ENCODE results near the gene MSLN. TPM values are rescaled to one million over a fixed set of nuclear protein-coding genes. Genes with fewer than 3 reads are reported as not detected.
A peak's percentile ranks its signal among the peaks of the same experiment; 100 is the strongest.

Gene MSLN
- total and polyA plus RNA-seq, 2 of the 13 experiments (the other 11 are each of a cell fraction or from before 2014, with no cell fraction given) = 2.0 to 2.3 TPM

- H3K4me3 ChIP-seq (replicated peaks in 1 of 3; ENCODE audit: insufficient read depth in 1 of 3, low read depth in 2 of 3, low read length in 3 of 3) = no peak overlapping the region
- no TSS peak for BruUV-seq (replicated peaks)
- in situ Hi-C loops (cut with HindIII; ENCODE audit: extremely low pct_ligation_motif_present, low pct_unique_long_range_greater_than_20kb) = loop anchor here (25.0 kb wide), 1 partner anchor 405 kb away; no protein-coding TSS in a partner anchor
- DNase-seq (ENCODE audit: low spot score) = no peak
- no peak for FAIRE-seq
- peak; percentile 80 for TF ChIP-seq YY1 (IDR thresholded peaks at IDR 0.05; ENCODE audit: insufficient read depth, insufficient replicate concordance, low read depth, low read length)
- TF ChIP-seq IRF9 (CRISPR knock-in tag; IDR thresholded peaks at IDR 0.05; ENCODE audit: borderline replicate concordance) = no peak
- peak; percentile 91 for TF ChIP-seq CREB1 (IDR thresholded peaks at IDR 0.05)
- no peak for TF ChIP-seq CREB1 (CRISPR knock-in tag; IDR thresholded peaks at IDR 0.05)
- TF ChIP-seq GABPB1 (CRISPR knock-in tag; IDR thresholded peaks at IDR 0.05) = peak; percentile 22; the same call in 1 of the 2 replicates
- H3K4me2 ChIP-seq (ENCODE audit: low read depth, low read length) = no peak overlapping the region
- H3K79me2 ChIP-seq (ENCODE audit: insufficient read depth, low read length) = no peaks in the 10 kb centered on the region
- no peak overlapping the region for H3K27ac ChIP-seq (ENCODE audit: extremely low read length, insufficient read depth, low read length)
- H4K20me1 ChIP-seq (ENCODE audit: insufficient read depth, low read length) = no peaks in the 10 kb centered on the region
- H3K36me3 ChIP-seq (replicated peaks in 1 of 2; ENCODE audit: control insufficient read depth in 1 of 2, insufficient read depth in 2 of 2, low read length in 2 of 2) = no peaks in the 10 kb centered on the region
- H3K9me3 ChIP-seq (ENCODE audit: low read length) = no peaks in the 10 kb centered on the region
- H3K9ac ChIP-seq (ENCODE audit: insufficient read depth, low read depth, low read length) = no peak overlapping the region
- POLR2A ChIA-PET = no interaction called here
- peaks cover 30 to 75% of the 10 kb centered on the region in 2 experiments for H3K27me3 ChIP-seq (ENCODE audit: control insufficient read depth in 1 of 2, insufficient read depth in 2 of 2, low read length in 2 of 2)
- H3K4me1 ChIP-seq (ENCODE audit: insufficient read depth, low read length) = no peaks in the 10 kb centered on the region
- CTCF ChIA-PET (ENCODE audit: low intra/inter-chr PET ratio, low total read pairs) = no interaction called here
- 59% methylated on average over 54 of the region's 80 CpGs for WGBS (ENCODE audit: low lambda C conversion rate)
- no peak overlapping the region for H2AFZ ChIP-seq (ENCODE audit: low read length)
- intact Hi-C loops (cut with micrococcal nuclease; ENCODE audit: unreplicated experiment) = no loop called here
- ATAC-seq = no peak
Measured at GRCh38 chr16:807347-808084, 47.0 kb downstream of the MSLN start.

GRCh38 chr16:808085-808386 lies 47.5 kb downstream of the MSLN start:
- Histone ChIP-seq H3K27ac (ENCODE audit: extremely low read length, insufficient read depth, low read length) (no peak overlapping the region), H3K4me2 (ENCODE audit: low read depth, low read length) (no peak overlapping the region), H3K27me3 (ENCODE audit: control insufficient read depth in 1 of 2, insufficient read depth in 2 of 2, low read length in 2 of 2) (peaks cover 28 to 74% of the 10 kb centered on the region in 2 experiments), H3K9ac (ENCODE audit: insufficient read depth, low read depth, low read length) (no peak overlapping the region), H3K9me3 (ENCODE audit: low read length) (no peaks in the 10 kb centered on the region), H2AFZ (ENCODE audit: low read length) (no peak overlapping the region), H3K4me1 (ENCODE audit: insufficient read depth, low read length) (no peaks in the 10 kb centered on the region), H3K79me2 (ENCODE audit: insufficient read depth, low read length) (no peaks in the 10 kb centered on the region), H3K36me3 (replicated peaks in 1 of 2; ENCODE audit: control insufficient read depth in 1 of 2, insufficient read depth in 2 of 2, low read length in 2 of 2) (no peaks in the 10 kb centered on the region), H4K20me1 (ENCODE audit: insufficient read depth, low read length) (no peaks in the 10 kb centered on the region), H3K4me3 (replicated peaks in 1 of 3; ENCODE audit: insufficient read depth in 1 of 3, low read depth in 2 of 3, low read length in 3 of 3) (no peak overlapping the region)
- ATAC-seq (no peak), FAIRE-seq (no peak), DNase-seq (ENCODE audit: low spot score) (no peak)
- TF ChIP-seq ZNF879 (CRISPR knock-in tag; IDR thresholded peaks at IDR 0.05) = no peak
- POLR2A ChIA-PET = no interaction called here
- intact Hi-C loops (cut with micrococcal nuclease; ENCODE audit: unreplicated experiment) = no loop called here
- BruUV-seq (replicated peaks) = no TSS peak
- CTCF ChIA-PET (ENCODE audit: low intra/inter-chr PET ratio, low total read pairs) = no interaction called here
- WGBS (ENCODE audit: low lambda C conversion rate) = 60% methylated on average over 19 of the region's 19 CpGs
- in situ Hi-C loops (cut with HindIII; ENCODE audit: extremely low pct_ligation_motif_present, low pct_unique_long_range_greater_than_20kb) = loop anchor here (25.0 kb wide), 1 partner anchor 404 kb away; no protein-coding TSS in a partner anchor

Data from HepG2 (cell line).